ENCODE measurements around the gene RIPOR3. TPM values are rescaled to one million over a fixed set of nuclear protein-coding genes. Genes with fewer than 3 reads are reported as not detected.
"Not testable (repeated sequence)": the region's sequence is repeated elsewhere in the genome, so short reads cannot be mapped to it uniquely, and the experiment has no call there.

RIPOR3 gene
- total RNA-seq, 2 experiments from 2014 or later = not detected

- Mint-ChIP-seq H3K27ac (no peak overlapping the region), H3K9me3 (ENCODE audit: insufficient read depth) (no peaks in the 10 kb centered on the region), H3K4me1 (ENCODE audit: low read depth) (no peaks in the 10 kb centered on the region), H3K27me3 (ENCODE audit: low read depth) (peaks cover 2% of the 10 kb centered on the region), H3K4me3 (no peak overlapping the region), H3K36me3 (ENCODE audit: low read depth) (no peaks in the 10 kb centered on the region)
- ChIA-PET POLR2A (no interaction called here), CTCF (no interaction called here)
- DNase-seq (no peak), ATAC-seq (no peak)
Observed at GRCh38 chr20:50682947-50683530, 8.3 kb downstream of the RIPOR3 start.

DNA sequence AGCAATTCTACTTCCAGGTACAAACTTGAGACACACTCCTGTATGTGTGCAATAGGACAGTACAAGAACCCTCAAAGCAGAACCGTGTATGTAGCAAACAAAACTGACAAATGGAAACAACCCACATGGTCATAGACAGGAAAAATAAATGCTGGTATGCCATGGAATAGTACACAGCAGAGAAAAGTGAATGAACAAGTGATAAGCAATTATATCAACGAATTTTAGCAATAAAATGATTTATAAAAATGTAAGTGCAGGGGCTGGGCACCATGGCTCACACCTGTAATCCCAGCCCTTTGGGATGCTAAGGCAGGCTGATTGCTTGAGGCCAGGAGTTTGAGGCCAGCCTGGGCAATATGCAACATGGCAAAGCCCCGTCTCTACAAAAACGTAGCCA lies 9.3 kb downstream of the RIPOR3 start:
- no peak overlapping the region for H3K27ac Mint-ChIP-seq
- no peak overlapping the region for H3K4me3 Mint-ChIP-seq
- H3K9me3 Mint-ChIP-seq (ENCODE audit: insufficient read depth) = no peaks in the 10 kb centered on the region
- DNase-seq (no peak), ATAC-seq (no peak)
- CTCF ChIA-PET = no interaction called here
- H3K36me3 Mint-ChIP-seq (ENCODE audit: low read depth) = no peaks in the 10 kb centered on the region
- POLR2A ChIA-PET = no interaction called here
- no peaks in the 10 kb centered on the region for H3K4me1 Mint-ChIP-seq (ENCODE audit: low read depth)
- H3K27me3 Mint-ChIP-seq (ENCODE audit: low read depth) = peaks cover 2% of the 10 kb centered on the region

GRCh38 chr20:50681359-50682064 lies 9.8 kb downstream of the RIPOR3 start:
- ChIA-PET CTCF (no interaction called here), POLR2A (no interaction called here)
- ATAC-seq (no peak), DNase-seq (no peak)
- H3K27me3 Mint-ChIP-seq (ENCODE audit: low read depth) = peaks cover 2% of the 10 kb centered on the region
- no peaks in the 10 kb centered on the region for H3K36me3 Mint-ChIP-seq (ENCODE audit: low read depth)
- no peaks in the 10 kb centered on the region for H3K4me1 Mint-ChIP-seq (ENCODE audit: low read depth)
- H3K4me3 Mint-ChIP-seq = no peak overlapping the region
- H3K27ac Mint-ChIP-seq = no peak overlapping the region
- H3K9me3 Mint-ChIP-seq (ENCODE audit: insufficient read depth) = no peaks in the 10 kb centered on the region

DNA sequence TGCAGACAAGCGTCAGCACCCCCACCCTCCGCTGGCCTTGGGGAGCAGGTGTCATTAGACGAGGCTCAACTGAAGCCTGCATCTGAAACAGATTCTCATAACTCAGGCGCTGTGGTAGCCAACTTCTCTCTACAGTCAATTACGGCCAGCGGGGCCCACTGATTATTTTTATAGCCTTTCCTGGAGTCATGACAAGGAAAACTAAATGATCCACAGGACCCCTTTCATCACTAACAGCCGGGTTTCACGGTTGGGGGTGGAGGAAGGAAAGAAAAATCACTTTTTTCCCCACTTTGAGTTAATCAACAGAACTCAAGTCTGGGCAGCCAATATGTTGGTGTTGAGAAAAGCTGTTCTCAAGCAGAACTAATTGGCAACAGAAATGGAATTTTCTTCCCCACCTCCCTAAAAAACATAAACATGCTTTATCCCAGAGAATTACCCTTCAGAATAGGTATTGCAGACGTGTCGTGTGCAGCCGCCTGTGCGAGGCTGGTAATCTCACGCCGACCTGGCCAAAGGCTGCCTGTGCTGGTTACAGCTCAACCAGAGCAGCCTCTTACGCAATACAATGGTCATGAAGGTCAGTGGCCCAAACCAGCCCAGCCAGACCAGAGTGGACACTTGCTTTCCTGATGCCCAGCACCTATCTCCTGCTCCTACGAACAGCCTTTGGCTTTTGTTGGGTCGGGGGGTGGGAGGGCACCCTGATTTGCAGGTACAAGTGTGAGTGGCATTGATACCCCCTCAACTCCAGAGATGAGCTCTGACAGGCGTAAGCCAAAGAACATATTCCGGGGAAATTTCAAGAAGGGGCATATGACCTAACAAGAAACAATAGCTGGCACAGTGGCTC lies 11.0 kb downstream of the RIPOR3 start:
- no peaks in the 10 kb centered on the region for H3K36me3 Mint-ChIP-seq (ENCODE audit: low read depth)
- POLR2A ChIA-PET = no interaction called here
- ATAC-seq (no peak), DNase-seq (no peak)
- peaks cover 2% of the 10 kb centered on the region for H3K27me3 Mint-ChIP-seq (ENCODE audit: low read depth)
- no peaks in the 10 kb centered on the region for H3K9me3 Mint-ChIP-seq (ENCODE audit: insufficient read depth)
- CTCF ChIA-PET = no interaction called here
- no peak overlapping the region for H3K27ac Mint-ChIP-seq
- H3K4me3 Mint-ChIP-seq = no peak overlapping the region
- H3K4me1 Mint-ChIP-seq (ENCODE audit: low read depth) = no peaks in the 10 kb centered on the region

GRCh38 chr20:50679753-50680104 lies 11.6 kb downstream of the RIPOR3 start:
- ChIA-PET CTCF (no interaction called here), POLR2A (no interaction called here)
- H3K4me3 Mint-ChIP-seq = no peak overlapping the region
- H3K9me3 Mint-ChIP-seq (ENCODE audit: insufficient read depth) = no peaks in the 10 kb centered on the region
- no peak for ATAC-seq
- no peaks in the 10 kb centered on the region for H3K4me1 Mint-ChIP-seq (ENCODE audit: low read depth)
- peaks cover 2% of the 10 kb centered on the region for H3K27me3 Mint-ChIP-seq (ENCODE audit: low read depth)
- H3K27ac Mint-ChIP-seq = no peak overlapping the region
- no peaks in the 10 kb centered on the region for H3K36me3 Mint-ChIP-seq (ENCODE audit: low read depth)
- DNase-seq = no peak

- DNase-seq (no peak), ATAC-seq (no peak)
- POLR2A ChIA-PET = no interaction called here
Observed at GRCh38 chr20:50678169-50678898, 13.0 kb downstream of the RIPOR3 start.

DNA sequence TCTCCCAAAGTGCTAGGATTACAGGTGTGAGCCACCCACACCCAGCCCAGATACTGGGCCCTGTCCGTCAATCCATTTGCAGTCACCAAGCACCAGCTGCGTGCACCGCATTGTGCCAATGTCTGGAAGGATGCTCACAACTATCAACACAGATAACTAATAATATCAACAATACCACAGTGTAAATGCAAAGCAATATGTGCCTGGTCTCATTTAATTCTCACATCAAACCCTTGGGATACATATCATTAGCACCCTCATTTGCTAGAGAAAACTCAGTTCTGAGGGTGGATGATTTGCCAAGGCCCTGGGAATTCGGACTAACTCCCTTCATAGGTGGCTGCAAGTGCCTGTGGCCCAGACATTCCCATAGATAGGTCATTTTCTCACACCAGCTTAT lies 14.5 kb downstream of the RIPOR3 start:
- CTCF ChIA-PET = no interaction called here
- H3K9me3 Mint-ChIP-seq (ENCODE audit: insufficient read depth) = no peaks in the 10 kb centered on the region
- POLR2A ChIA-PET = no interaction called here

More at GRCh38 chr20:50678169-50678898, 13.0 kb downstream of the RIPOR3 start:
- Mint-ChIP-seq H3K27ac (no peak overlapping the region), H3K36me3 (ENCODE audit: low read depth) (no peaks in the 10 kb centered on the region), H3K27me3 (ENCODE audit: low read depth) (peaks cover 2% of the 10 kb centered on the region), H3K9me3 (ENCODE audit: insufficient read depth) (no peaks in the 10 kb centered on the region), H3K4me1 (ENCODE audit: low read depth) (no peaks in the 10 kb centered on the region), H3K4me3 (no peak overlapping the region)
- CTCF ChIA-PET = no interaction called here

GRCh38 chr20:50676377-50676731 lies 15.0 kb downstream of the RIPOR3 start:
- ATAC-seq; H3K9me3 Mint-ChIP-seq (ENCODE audit: insufficient read depth); H3K27ac Mint-ChIP-seq; H3K4me1 Mint-ChIP-seq (ENCODE audit: low read depth); H3K27me3 Mint-ChIP-seq (ENCODE audit: low read depth); CTCF ChIA-PET; DNase-seq; H3K36me3 Mint-ChIP-seq (ENCODE audit: low read depth); POLR2A ChIA-PET; H3K4me3 Mint-ChIP-seq: not testable (repeated sequence)

More for the DNA sequence above, 14.5 kb downstream of the RIPOR3 start:
- no peak for DNase-seq
- H3K36me3 Mint-ChIP-seq (ENCODE audit: low read depth) = no peaks in the 10 kb centered on the region
- no peak overlapping the region for H3K27ac Mint-ChIP-seq
- no peaks in the 10 kb centered on the region for H3K4me1 Mint-ChIP-seq (ENCODE audit: low read depth)
- H3K4me3 Mint-ChIP-seq = no peak overlapping the region
- no peak for ATAC-seq
- no peaks in the 10 kb centered on the region for H3K27me3 Mint-ChIP-seq (ENCODE audit: low read depth)

GRCh38 chr20:50675671-50676376 lies 15.5 kb downstream of the RIPOR3 start:
- DNase-seq (no peak), ATAC-seq (no peak)
- Mint-ChIP-seq H3K27ac (no peak overlapping the region), H3K4me3 (no peak overlapping the region), H3K4me1 (ENCODE audit: low read depth) (no peaks in the 10 kb centered on the region), H3K36me3 (ENCODE audit: low read depth) (no peaks in the 10 kb centered on the region), H3K9me3 (ENCODE audit: insufficient read depth) (no peaks in the 10 kb centered on the region), H3K27me3 (ENCODE audit: low read depth) (no peaks in the 10 kb centered on the region)
- ChIA-PET POLR2A (no interaction called here), CTCF (no interaction called here)

- ChIA-PET POLR2A (no interaction called here), CTCF (interaction anchor here (1.2 kb wide), 1 partner anchor 46 kb away, joined by 4 read pairs; no protein-coding TSS in a partner anchor)
- H3K36me3 Mint-ChIP-seq (ENCODE audit: low read depth) = no peaks in the 10 kb centered on the region
- H3K4me3 Mint-ChIP-seq = no peak overlapping the region
- no peaks in the 10 kb centered on the region for H3K27me3 Mint-ChIP-seq (ENCODE audit: low read depth)
- DNase-seq (no peak), ATAC-seq (no peak)
- H3K27ac Mint-ChIP-seq = no peak overlapping the region
- no peaks in the 10 kb centered on the region for H3K4me1 Mint-ChIP-seq (ENCODE audit: low read depth)
- H3K9me3 Mint-ChIP-seq (ENCODE audit: insufficient read depth) = no peaks in the 10 kb centered on the region
Observed at GRCh38 chr20:50674138-50674825, 17.1 kb downstream of the RIPOR3 start.

- ATAC-seq = no peak
- CTCF ChIA-PET = interaction anchor here (1.2 kb wide), 1 partner anchor 47 kb away, joined by 4 read pairs; no protein-coding TSS in a partner anchor
- POLR2A ChIA-PET = no interaction called here
Observed at GRCh38 chr20:50673466-50674137, 17.7 kb downstream of the RIPOR3 start.

More at GRCh38 chr20:50673466-50674137, 17.7 kb downstream of the RIPOR3 start:
- Mint-ChIP-seq H3K36me3 (ENCODE audit: low read depth) (no peaks in the 10 kb centered on the region), H3K4me3 (no peak overlapping the region), H3K27ac (no peak overlapping the region), H3K9me3 (ENCODE audit: insufficient read depth) (no peaks in the 10 kb centered on the region), H3K27me3 (ENCODE audit: low read depth) (no peaks in the 10 kb centered on the region), H3K4me1 (ENCODE audit: low read depth) (no peaks in the 10 kb centered on the region)
- DNase-seq = no peak

Data from activated CD8-positive, alpha-beta T cell treated with anti-CD3 and anti-CD28 coated beads, Interleukin-2, amount 10 ng/mL, durations not matched to agents 7 days and 5 days (primary cell).